T-helper 22 cell (primary cell): Measurements from ENCODE around the gene TXNDC11.

Experiments used
- DNase-seq: peaks from one replicate; pipeline ENCODE4 v3.0.0-alpha.2; 2020; ENCODE audit warnings: low read depth

Gene TXNDC11

GRCh38 chr16:11719171-11719570 lies 23.5 kb downstream of the TXNDC11 start:
- no peak for DNase-seq

- DNase-seq = no peak
These were observed 24.8 kb downstream of the TXNDC11 start for GRCh38 chr16:11717811-11718210.

- DNase-seq = no peak
These were observed 26.3 kb downstream of the TXNDC11 start for GRCh38 chr16:11716336-11716735.

- DNase-seq = no peak
These were observed 27.3 kb downstream of the TXNDC11 start for GRCh38 chr16:11715246-11715947.

- no peak for DNase-seq
These were observed 30.5 kb downstream of the TXNDC11 start for GRCh38 chr16:11712122-11712521.

GRCh38 chr16:11711662-11712061 lies 31.0 kb downstream of the TXNDC11 start:
- DNase-seq = no peak

- DNase-seq = no peak
These were observed 34.2 kb downstream of the TXNDC11 start for GRCh38 chr16:11708421-11708820.

GRCh38 chr16:11707679-11708197 lies 34.9 kb downstream of the TXNDC11 start:
- no peak for DNase-seq

GRCh38 chr16:11706180-11706742 lies 36.4 kb downstream of the TXNDC11 start:
- DNase-seq = no peak

- no peak for DNase-seq
These were observed 37.2 kb downstream of the TXNDC11 start for GRCh38 chr16:11705311-11706025.

- no peak for DNase-seq
These were observed 42.2 kb downstream of the TXNDC11 start for GRCh38 chr16:11700264-11701029.

GRCh38 chr16:11699234-11699894 lies 43.3 kb downstream of the TXNDC11 start:
- no peak for DNase-seq

- no peak for DNase-seq
These were observed 44.4 kb downstream of the TXNDC11 start for GRCh38 chr16:11698271-11698689.

- DNase-seq = no peak
These were observed 45.3 kb downstream of the TXNDC11 start for GRCh38 chr16:11697319-11697718.

GRCh38 chr16:11696266-11697012 lies 46.2 kb downstream of the TXNDC11 start:
- no peak for DNase-seq

GRCh38 chr16:11692651-11693050 lies 50.0 kb downstream of the TXNDC11 start:
- no peak for DNase-seq

- no peak for DNase-seq
These were observed 50.5 kb downstream of the TXNDC11 start for GRCh38 chr16:11692171-11692570.

GRCh38 chr16:11691771-11692170 lies 50.9 kb downstream of the TXNDC11 start:
- no peak for DNase-seq

GRCh38 chr16:11691235-11691634 lies 51.4 kb downstream of the TXNDC11 start:
- no peak for DNase-seq

- DNase-seq = no peak
These were observed 53.4 kb downstream of the TXNDC11 start for GRCh38 chr16:11689031-11689840.
